Stimulated activated CD8-positive, alpha-beta memory T cell treated with anti-CD3 and anti-CD28 coated beads, Interleukin-2, amount 100 ng/mL, for 1 hour (primary cell): ENCODE measurements around the gene PRR19.
"Not testable (repeated sequence)": the region's sequence is repeated elsewhere in the genome, so short reads cannot be mapped to it uniquely, and the experiment has no call there.

ENCODE experiments used
- DNase-seq, 2 donors: peaks; one replicate each; pipeline ENCODE4 v3.0.0-alpha.2; 2020; ENCODE audit warnings: low read depth in 2 of 2

Gene PRR19

GRCh38 chr19:42301646-42302203 lies at the start of gene PRR19:
TSS of gene PRR19 (plus strand) at chr19:42302132. CDS start at chr19:42309585, 7,453 bp downstream.
- DNase-seq = no peak

DNA sequence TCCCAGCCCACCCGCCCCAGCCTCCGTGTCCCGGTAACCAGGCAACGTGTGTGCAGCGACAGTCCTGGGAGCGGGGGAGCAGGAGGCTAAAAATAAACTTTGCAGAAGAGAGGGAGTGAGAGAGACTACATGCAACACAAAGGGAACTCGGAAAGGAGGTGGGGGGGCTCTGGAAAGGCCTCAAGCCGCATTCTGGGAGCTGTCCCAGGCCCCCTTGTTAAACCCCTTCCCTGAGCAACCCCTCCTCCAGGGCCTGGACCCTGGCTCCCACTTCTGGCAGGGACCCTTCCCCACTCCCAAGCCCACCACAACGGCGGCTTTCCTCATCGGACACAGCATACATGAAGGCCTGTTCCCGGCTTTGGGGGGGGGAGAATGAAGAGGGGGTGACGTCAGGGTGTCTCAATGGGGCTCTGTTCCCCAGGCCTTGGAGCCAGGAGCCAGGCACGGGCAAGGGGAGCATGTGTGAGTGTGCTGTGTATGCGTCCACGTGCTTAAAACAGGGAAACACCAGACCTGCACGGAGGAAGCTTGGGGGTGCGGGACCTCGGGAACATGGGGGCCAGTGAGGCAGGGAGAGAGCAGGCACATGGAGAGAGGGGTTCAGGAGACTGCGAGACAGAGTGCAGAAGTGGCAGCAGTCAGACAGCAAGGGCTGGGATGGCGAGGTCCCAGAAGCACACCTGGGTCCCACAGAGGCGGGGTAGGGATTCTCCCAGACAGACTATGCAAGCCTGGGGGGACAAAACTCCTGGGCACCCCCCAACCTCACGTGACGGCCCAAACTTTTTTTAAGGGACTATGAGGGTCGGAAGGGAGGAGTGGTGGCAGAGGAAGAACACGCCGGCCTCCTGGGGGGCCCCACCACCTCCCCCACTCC lies 49.3 kb upstream of the PRR19 start:
- no peak for DNase-seq

GRCh38 chr19:42253245-42254088 lies 48.5 kb upstream of the PRR19 start:
- DNase-seq = peak in 1 of 2 donors; percentile 23

DNA sequence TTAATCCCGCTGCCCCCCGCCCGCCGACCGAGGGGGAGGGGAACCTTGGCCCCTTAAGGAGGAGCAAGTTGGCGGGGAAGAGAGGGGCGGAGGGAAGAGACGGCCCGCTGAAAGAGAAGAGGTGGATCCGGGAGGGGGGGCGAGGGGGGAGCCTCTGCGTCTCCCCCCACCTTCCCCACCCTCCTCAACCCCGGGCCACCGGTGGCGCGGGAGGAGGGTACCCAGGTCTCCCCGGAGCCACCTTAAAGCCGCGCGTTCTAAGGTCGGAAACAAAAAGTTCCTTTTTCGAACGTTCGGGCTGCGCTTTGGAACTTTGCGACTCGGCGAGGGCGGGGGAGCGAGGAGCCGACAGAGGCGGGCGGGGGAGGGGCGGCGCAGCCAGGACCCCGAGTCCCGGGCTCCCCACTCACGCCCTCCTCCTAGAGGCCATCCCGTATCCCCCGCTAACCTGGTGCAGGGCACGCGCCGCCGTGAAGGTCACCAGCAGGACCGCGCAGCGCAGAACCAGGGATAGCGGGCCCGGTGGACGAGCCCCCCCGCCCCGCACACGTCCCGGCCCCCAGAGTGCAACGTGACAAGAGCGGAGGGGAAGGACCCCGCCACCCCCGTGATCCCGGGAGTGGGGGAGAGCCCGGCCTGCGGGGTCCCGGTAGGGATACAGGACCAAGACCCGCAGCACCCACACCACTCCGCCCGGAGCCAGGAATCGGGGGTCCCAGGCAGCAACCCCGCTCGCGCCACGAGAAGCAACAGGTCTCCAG lies 47.7 kb upstream of the PRR19 start:
- peak; percentile 56 to 67 for DNase-seq

GRCh38 chr19:42254850-42255765 lies 46.8 kb upstream of the PRR19 start, which contains the start of gene ERF:
TSS of gene ERF (minus strand) at chr19:42255128. CDS start at chr19:42254999, 129 bp downstream.
- DNase-seq = peak; percentile 91

DNA sequence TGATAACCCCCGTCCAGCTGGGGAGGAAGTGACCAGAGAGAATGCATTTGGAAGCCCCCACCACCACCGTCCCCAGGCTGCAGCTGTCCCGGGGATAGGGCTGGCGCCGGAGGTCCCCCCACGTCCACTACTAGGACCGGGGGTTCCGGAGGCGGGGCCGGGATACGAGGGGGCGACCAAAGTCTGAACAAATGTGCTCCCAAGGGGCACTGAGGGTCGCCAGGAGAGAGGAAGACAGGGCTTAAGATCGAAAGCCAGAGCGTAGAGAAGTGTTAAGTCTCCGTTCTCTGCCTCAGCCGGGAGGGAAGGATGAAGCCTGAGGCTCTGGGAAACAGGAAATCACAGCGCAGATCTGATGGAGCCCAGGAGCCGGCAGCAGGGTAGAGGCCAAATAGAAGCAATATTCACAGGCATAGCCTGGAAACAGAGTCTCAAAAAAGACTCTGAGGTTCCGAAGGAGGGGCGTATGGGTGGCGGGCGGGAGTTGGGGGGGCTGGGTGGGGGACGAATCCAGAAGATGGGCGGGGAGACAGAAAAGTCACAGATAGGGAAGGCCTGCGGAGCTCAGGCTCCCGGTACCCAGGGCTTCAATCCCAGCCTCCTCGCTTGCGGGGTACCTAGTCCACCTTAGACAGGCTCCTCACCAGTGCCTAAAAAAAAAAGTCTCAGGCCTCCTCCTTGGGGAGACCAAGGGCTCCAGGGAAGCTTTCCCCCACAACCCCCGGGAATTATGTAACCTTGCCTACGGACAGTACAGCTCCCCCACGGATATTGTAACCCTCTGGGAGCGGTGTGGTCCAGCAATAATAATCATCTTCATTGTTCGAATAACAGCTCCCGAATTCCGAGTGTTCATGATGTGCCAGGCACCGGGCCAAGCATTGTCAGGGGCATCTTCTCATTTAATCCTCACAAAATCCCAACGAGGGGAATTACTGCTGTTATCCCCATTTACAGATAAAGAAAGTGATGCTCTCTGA lies 45.9 kb upstream of the PRR19 start:
- DNase-seq = no peak

DNA sequence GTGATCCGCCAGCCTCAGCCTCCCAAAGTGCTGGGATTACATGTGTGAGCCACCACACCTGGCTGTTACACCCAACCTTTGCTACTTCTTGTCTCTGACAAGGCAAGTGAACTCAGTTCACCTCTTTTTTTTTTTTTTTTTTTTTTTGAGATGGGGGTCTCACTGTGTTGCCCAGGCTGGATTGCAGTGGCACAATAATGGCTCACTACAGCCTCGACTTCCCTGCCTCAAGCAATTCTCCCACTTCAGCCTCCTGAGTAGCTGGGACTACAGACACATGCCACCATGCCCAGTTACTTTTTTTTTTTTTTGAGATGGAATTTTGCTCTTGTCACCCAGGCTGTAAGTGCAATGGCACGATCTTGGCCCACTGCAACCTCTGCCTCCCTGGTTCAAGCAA lies 44.1 kb upstream of the PRR19 start:
- DNase-seq = not testable (repeated sequence)

GRCh38 chr19:42261763-42262162 lies 40.2 kb upstream of the PRR19 start:
- no peak for DNase-seq

DNA sequence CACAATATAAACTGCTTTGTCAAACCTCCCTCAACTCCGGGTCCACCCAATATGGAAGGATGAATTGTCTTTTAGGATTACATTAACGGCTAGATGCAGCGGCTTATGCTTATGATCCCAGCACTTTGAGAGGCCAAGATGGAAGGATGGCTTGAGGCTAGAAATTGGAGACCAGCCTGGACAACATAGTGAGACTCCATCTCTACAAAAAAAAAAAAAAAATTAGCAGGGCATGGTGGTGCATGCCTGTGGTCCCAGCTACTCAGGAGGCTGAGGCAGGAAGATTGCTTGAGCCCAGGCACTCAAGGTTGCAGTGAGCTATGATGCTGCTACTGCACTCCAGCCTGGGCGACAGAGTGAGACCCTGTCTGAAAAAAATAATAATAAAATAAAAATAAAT lies 35.8 kb upstream of the PRR19 start:
- not testable (repeated sequence) for DNase-seq

- DNase-seq = not testable (repeated sequence)
Observed at GRCh38 chr19:42266928-42267603, 34.9 kb upstream of the PRR19 start.

DNA sequence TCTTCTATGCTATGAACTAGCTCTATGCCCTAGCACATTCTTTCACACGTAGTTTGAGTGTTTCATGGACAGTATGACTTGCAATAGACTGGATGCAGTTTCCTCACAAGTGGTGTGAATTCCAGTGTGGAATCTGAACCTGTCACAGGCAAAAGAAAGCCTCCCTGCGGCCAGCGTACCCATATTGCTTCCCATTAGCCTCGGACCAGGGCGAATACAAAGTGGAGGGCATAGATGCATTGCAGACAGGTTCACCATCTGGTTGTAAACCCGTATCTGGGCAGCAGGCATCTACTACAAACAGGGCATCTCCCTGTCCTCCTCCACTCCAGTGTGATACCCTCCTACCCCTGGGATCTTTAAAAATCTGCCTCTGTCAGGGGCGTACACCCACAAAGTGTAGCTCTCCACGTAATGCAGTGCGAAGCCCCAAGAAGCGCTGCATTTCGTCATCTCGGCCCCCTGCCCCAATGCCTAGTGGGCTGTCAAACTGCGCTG lies 34.2 kb upstream of the PRR19 start:
- no peak for DNase-seq

GRCh38 chr19:42268142-42268703 lies 33.7 kb upstream of the PRR19 start:
- DNase-seq = peak; percentile 92 to 97

DNA sequence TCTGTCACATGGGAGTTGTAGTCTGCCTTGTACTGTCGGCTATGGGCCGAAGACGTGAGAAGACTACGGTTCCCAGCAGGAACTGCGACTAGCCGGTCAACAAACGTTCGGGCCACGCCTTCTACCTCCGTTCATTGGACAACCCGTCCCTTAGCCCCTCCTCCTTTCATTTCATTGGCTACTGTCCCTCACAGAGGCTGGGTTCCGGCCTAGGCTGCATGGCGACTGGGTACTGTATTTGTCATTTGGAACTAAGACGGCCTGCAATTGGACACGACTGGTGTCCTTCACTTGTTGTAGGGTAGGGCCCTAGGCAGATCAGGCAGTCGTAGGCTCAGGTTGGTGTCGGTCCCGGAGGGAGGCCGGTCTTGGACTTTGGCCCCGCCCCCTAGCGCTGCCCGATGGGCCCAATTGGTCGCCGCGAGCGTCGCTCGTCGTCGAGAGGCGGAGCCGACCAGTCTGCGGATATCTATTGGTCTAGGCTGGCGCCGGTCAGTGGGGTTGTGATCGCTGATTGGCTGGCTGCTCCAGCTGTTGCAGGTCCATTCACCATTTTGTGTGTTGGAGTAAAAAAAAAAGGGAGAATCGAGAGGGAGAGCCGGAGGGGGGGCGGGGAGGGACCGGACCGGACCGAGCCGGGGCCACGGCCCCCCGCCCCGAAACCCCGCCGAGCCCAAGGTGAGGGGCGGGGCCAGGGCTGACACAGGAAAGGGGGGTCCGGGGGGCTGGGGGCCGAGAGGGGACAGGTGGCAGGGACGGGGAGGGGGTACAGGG lies 33.0 kb upstream of the PRR19 start, which contains the start of gene CIC:
Gene CIC, plus strand, starts transcription at position 549 of the 774 bp plus-strand sequence. CDS start 2,532 bp downstream, outside the sequence.
- DNase-seq = peak; percentile 98 to 99

DNA sequence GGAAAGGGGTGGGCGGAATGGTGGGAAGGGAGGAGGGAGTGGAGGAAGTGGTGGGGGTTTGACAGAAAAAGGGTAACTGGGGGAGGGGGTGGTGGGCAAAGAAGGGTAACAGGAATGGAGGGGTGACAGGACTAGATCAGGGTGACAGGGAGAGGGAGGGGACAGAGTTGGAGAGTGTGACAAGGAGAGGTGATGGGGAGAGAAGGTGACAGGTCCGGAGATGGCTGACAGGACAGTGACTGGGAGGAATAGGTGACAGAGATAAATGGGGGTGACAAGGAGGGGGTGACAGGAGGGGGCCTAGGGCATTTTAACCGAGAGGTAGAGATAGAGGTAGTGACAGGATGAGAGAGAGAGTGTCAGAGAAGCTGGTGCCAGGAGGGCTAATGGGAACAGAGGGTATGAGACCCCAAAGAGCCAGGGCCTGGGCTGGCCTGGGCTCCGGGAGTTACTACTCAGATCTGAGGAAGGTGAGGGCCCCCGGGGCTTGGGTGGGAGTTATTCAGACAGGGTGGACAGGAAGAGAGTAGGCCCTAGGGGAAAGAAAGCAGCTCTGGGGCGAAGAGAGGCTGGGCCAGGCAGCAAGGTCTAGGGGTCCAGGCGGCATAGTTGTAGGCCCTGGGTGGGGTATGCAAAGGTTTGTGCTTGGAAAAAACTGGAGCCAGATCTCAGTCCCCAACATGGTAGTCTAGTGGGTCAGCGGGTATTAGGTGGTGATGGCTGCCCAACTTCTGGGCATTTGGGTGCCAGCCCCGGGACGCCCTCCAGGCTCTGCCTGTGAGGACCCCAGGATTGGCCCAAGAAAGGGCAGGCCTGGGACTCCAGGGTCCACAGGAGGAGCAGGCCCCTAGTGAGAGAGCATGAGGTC lies 32.2 kb upstream of the PRR19 start:
- no peak for DNase-seq

DNA sequence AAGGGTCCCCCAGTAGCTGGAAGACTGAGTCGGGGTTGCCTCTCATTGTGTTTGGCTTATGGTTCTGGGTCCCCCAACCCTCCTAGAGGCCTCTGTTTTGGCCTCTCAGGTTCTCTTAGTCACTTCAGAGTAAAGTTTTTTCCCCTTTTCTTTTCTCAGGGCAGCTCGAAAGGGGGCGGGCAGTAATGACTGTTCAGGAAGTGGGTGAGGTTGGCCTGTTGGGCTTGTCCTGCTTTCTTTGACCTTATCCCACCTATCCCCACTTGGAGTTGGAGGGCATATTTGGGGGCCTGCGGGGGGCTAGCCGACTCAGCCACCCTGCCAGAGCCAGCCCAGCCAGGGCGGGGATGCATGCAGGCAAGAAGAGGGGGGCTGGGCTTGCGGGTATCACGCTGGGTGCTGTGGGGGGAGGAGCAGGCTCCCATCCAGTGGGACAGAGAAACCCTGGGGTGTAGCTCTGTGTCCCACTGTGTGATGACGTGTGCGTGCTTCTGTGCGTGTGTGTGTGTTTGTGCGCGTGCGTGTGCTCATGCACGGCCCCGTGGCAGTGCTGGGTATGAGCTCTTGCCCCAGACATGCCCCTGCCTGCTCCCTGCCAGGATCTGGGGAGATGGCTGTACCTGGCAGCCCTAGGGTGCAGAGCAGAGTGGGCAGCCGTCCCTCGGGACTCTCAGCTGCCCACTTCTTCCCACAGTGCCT lies 31.4 kb upstream of the PRR19 start:
- DNase-seq = peak in 1 of 2 donors; percentile 37
